HepG2 (cell line): ENCODE data around the gene PLS1. TPM values are rescaled to one million over a fixed set of nuclear protein-coding genes. Genes with fewer than 3 reads are reported as not detected.

Source experiments
- ATAC-seq: fragments of 200-7000 bp; cut with Tn5 transposase; 3 replicates; pipeline ENCODE4 v1.9.1; 2020; ENCODE audit warnings: mild to moderate bottlenecking, moderate library complexity
- BruUV-seq: library from RNA; stranded (reverse); fragments of 400-500 nt; replicated peaks from 2 replicates; lab custom pipeline; 2021; lab: Mats Ljungman, UMichigan
- CTCF ChIA-PET: fragments of 300-600 bp; formaldehyde crosslinking; extraction: SDS; loops from one replicate; lab custom pipeline; 2021; ENCODE audit warnings: low total read pairs, inconsistent platforms, low intra/inter-chr PET ratio; lab: Yijun Ruan, JAX
- POLR2A ChIA-PET: fragments of 350-600 bp; sonication (Branson Sonifier 250); formaldehyde crosslinking; loops from one replicate; lab custom pipeline; 2020; ENCODE audit warnings: antibody characterized with exemption, inconsistent platforms; lab: Yijun Ruan, JAX
- DNase-seq: peaks from one replicate; pipeline ENCODE4 v3.0.0-alpha.2; 2015; ENCODE audit warnings: low spot score
- FAIRE-seq: peaks from 3 replicates; lab custom pipeline; 2011; peaks lifted over from hg19 to GRCh38; lab: Jason Lieb, UNC
- H2AFZ ChIP-seq: one replicate; pipeline ENCODE4 v1.6.1; 2011; ENCODE audit warnings: low read length, inconsistent platforms
- H3K27ac ChIP-seq: fragments of 300-600 bp; 3 replicates; pipeline ENCODE4 v1.8.0; 2011; ENCODE audit warnings: mixed run types, mild to moderate bottlenecking, mixed read lengths, low read length, inconsistent platforms; ENCODE audit not compliant: insufficient read depth; ENCODE audit errors: extremely low read length
- H3K27me3 ChIP-seq, 2 experiments: fragments of 200-600 bp in 1 of 2; 2 replicates in 1 of 2; 3 replicates in 1 of 2; pipeline versions ENCODE4 v1.6.0 to v1.8.0; 2011; ENCODE audit warnings: low read length in 2 of 2, mild to moderate bottlenecking in 2 of 2, moderate library complexity in 2 of 2, inconsistent platforms in 1 of 2; ENCODE audit not compliant: insufficient read depth in 2 of 2, control insufficient read depth in 1 of 2
- H3K36me3 ChIP-seq, 2 experiments: fragments of 200-600 bp in 1 of 2; replicated peaks in 1 of 2; 2 replicates in 1 of 2; 3 replicates in 1 of 2; pipeline versions ENCODE4 v1.5.1 to v1.8.0; 2011; ENCODE audit warnings: low read length in 2 of 2, inconsistent platforms in 1 of 2; ENCODE audit not compliant: insufficient read depth in 2 of 2, control insufficient read depth in 1 of 2
- H3K4me1 ChIP-seq: 2 replicates; pipeline ENCODE4 v1.5.1; 2012; ENCODE audit warnings: low read length, inconsistent platforms; ENCODE audit not compliant: insufficient read depth
- H3K4me2 ChIP-seq: 2 replicates; pipeline ENCODE4 v1.6.0; 2011; ENCODE audit warnings: low read depth, low read length, inconsistent platforms
- H3K4me3 ChIP-seq, 3 experiments: fragments of 200-600 bp in 1 of 3; sonication (generic), shearing (Covaris generic) in 1 of 3; replicated peaks in 1 of 3; 2 replicates each; pipeline ENCODE4 v1.5.1; 2011 to 2016; ENCODE audit warnings: low read length in 3 of 3, inconsistent platforms in 2 of 3, low read depth in 2 of 3, mild to moderate bottlenecking in 2 of 3, control low read depth in 1 of 3, mixed read lengths in 1 of 3; ENCODE audit not compliant: insufficient read depth in 1 of 3
- H3K79me2 ChIP-seq: one replicate; pipeline ENCODE4 v1.6.1; 2011; ENCODE audit warnings: low read length, inconsistent platforms; ENCODE audit not compliant: insufficient read depth
- H3K9ac ChIP-seq: 2 replicates; pipeline ENCODE4 v1.6.0; 2011; ENCODE audit warnings: mild to moderate bottlenecking, low read depth, low read length, inconsistent platforms; ENCODE audit not compliant: insufficient read depth
- H3K9me3 ChIP-seq: 2 replicates; pipeline ENCODE4 v1.5.1; 2012; ENCODE audit warnings: mild to moderate bottlenecking, low read length
- H4K20me1 ChIP-seq: 2 replicates; pipeline ENCODE4 v1.6.0; 2011; ENCODE audit warnings: inconsistent platforms, mild to moderate bottlenecking, low read length, moderate library complexity; ENCODE audit not compliant: insufficient read depth
- FOXJ3 ChIP-seq: sonication (generic); formaldehyde crosslinking; IDR thresholded peaks from 2 replicates; pipeline ENCODE4 v1.4.0; 2020; ENCODE audit warnings: missing genetic modification reagents, mild to moderate bottlenecking, borderline replicate concordance
- HNRNPH1 ChIP-seq: fragments of 200-400 bp; formaldehyde crosslinking; optimal IDR thresholded peaks from 2 replicates; pipeline ENCODE3; 2017; ENCODE audit warnings: mild to moderate bottlenecking, low read depth, low read length
- PCBP1 ChIP-seq: fragments of 200-400 bp; formaldehyde crosslinking; IDR thresholded peaks from 2 replicates; pipeline ENCODE4 v1.6.1; 2017; ENCODE audit warnings: mild to moderate bottlenecking, low read depth, low read length, borderline replicate concordance
- ZNF431 ChIP-seq: sonication (generic); formaldehyde crosslinking; IDR thresholded peaks from 2 replicates; pipeline ENCODE4 v1.9.0; 2022; ENCODE audit warnings: missing genetic modification reagents, low read depth, mild to moderate bottlenecking, borderline replicate concordance
- ZNF550 ChIP-seq: sonication (generic); formaldehyde crosslinking; IDR thresholded peaks from 2 replicates; pipeline ENCODE4 v1.4.0; 2020; ENCODE audit warnings: mild to moderate bottlenecking, missing genetic modification reagents, borderline replicate concordance
- ZNF879 ChIP-seq: sonication (generic); formaldehyde crosslinking; IDR thresholded peaks from 2 replicates; pipeline ENCODE4 v1.8.1; 2023; ENCODE audit warnings: missing genetic modification reagents
- ZSCAN30 ChIP-seq: sonication (generic); formaldehyde crosslinking; IDR thresholded peaks from 2 replicates; pipeline ENCODE4 v1.5.0; 2020; ENCODE audit warnings: mild to moderate bottlenecking, missing genetic modification reagents
- WGBS: methylation state at CpG from one replicate; pipeline ENCODE4 v1.1.6; 2017; ENCODE audit warnings: low lambda C conversion rate; 5-methylcytosine and 5-hydroxymethylcytosine counted together
- in situ Hi-C: cut with HindIII; loops from 2 replicates; pipeline ENCODE4 v1.10.0; 2017; ENCODE audit warnings: low pct_unique_long_range_greater_than_20kb; ENCODE audit not compliant: extremely low pct_ligation_motif_present
- intact Hi-C: fragments of 100-400 bp; cut with micrococcal nuclease; formaldehyde crosslinking; loops from one replicate; pipeline ENCODE4 v1.10.0; 2022; ENCODE audit not compliant: unreplicated experiment
- polyA plus RNA-seq, 8 experiments: library from polyadenylated mRNA; depleted of rRNA in 3 of 8; stranded (reverse) in 7 of 8; unstranded in 1 of 8; fragments of >200 nt; fragmentation: Illumina TruSeq in 4 of 8; extraction: Trizol in 4 of 8; gene quantifications; 2 replicates each; pipeline versions ENCODE4 v1.2.1 to v1.2.3, GENCODE V29; 2011 to 2016; ENCODE audit warnings: low read depth in 4 of 8, missing spikeins in 1 of 8, mixed read lengths in 1 of 8; ENCODE audit not compliant: insufficient read depth in 1 of 8
- total RNA-seq, 5 experiments: library from RNA; depleted of rRNA; stranded (reverse); fragments of >200 nt; fragmentation: Illumina TruSeq; extraction: Trizol; gene quantifications; 2 replicates each; pipeline ENCODE4 v1.2.3, GENCODE V29; 2016; ENCODE audit warnings: low read depth in 1 of 5
- TF ChIP-seq, protein P1 (sequence below): sonication (generic); formaldehyde crosslinking; IDR thresholded peaks from 2 replicates; pipeline ENCODE4 v1.5.0; 2020; ENCODE audit warnings: mild to moderate bottlenecking, missing genetic modification reagents

Gene PLS1
- total and polyA plus RNA-seq, 2 of the 13 experiments (the other 11 are each of a cell fraction or from before 2014, with no cell fraction given), result 11.2 to 21.1 TPM

DNA sequence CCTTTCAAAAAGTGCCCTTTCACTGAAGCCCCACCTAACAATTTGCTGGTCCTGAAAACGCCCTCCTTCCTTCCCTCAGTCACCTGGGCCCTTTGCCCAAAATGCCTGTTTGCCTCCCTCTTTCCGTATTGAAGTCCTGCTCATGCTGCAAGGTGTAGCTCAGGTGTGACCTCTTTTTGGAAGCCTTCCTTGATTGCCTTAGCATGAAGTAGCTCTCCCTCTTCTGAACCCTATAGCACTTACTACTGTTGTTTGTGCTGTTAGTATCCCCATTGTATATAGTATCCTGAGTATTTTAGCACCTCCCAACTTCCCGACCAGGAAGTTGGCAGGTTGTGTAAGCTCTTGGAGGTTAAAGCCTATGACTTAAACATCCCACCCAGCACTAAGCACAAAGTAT is 1.7 kb downstream of the PLS1 start:
- H3K9me3 ChIP-seq, result no peaks in the 10 kb centered on the region
- peak overlapping the region; percentile 77; the same call in 1 of the 2 replicates for H3K9ac ChIP-seq
- peak overlapping the region; percentile 2 to 83 (median 80); a peak in 5 of 6 replicates for H3K4me3 ChIP-seq
- no peak overlapping the region for H3K27ac ChIP-seq
- peaks cover 20% of the 10 kb centered on the region for H3K79me2 ChIP-seq
- POLR2A ChIA-PET, result interaction anchor here (1.6 kb wide), 1 partner anchor 19 kb away, joined by 3 read pairs; the partner anchor contains the start of gene ATR
- H3K36me3 ChIP-seq, result no peaks in the 10 kb centered on the region
- DNase-seq (no peak), FAIRE-seq (no peak), ATAC-seq (no peak)
- intact Hi-C loops, result loop anchor here (2.0 kb wide), 2 partner anchors 67 to 127 kb away; partner anchors contain the start of gene TRPC1
- no peak overlapping the region for H2AFZ ChIP-seq
- H4K20me1 ChIP-seq, result no peaks in the 10 kb centered on the region
- TF ChIP-seq ZNF431 (CRISPR knock-in tag) (no peak), PCBP1 (no peak), ZSCAN30 (CRISPR knock-in tag) (no peak), FOXJ3 (no peak), ZNF879 (CRISPR knock-in tag) (no peak), ZNF550 (CRISPR knock-in tag) (no peak), HNRNPH1 (no peak)
- TF ChIP-seq, protein P1, sequence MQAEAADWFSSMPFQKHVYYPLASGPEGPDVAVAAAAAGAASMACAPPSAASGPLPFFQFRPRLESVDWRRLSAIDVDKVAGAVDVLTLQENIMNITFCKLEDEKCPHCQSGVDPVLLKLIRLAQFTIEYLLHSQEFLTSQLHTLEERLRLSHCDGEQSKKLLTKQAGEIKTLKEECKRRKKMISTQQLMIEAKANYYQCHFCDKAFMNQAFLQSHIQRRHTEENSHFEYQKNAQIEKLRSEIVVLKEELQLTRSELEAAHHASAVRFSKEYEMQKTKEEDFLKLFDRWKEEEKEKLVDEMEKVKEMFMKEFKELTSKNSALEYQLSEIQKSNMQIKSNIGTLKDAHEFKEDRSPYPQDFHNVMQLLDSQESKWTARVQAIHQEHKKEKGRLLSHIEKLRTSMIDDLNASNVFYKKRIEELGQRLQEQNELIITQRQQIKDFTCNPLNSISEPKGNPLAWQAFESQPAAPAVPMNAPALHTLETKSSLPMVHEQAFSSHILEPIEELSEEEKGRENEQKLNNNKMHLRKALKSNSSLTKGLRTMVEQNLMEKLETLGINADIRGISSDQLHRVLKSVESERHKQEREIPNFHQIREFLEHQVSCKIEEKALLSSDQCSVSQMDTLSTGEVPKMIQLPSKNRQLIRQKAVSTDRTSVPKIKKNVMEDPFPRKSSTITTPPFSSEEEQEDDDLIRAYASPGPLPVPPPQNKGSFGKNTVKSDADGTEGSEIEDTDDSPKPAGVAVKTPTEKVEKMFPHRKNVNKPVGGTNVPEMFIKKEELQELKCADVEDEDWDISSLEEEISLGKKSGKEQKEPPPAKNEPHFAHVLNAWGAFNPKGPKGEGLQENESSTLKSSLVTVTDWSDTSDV (CRISPR knock-in tag), result no peak
- WGBS, result 48% methylated on average over 3 of the region's 3 CpGs
- H3K27me3 ChIP-seq, result no peaks in the 10 kb centered on the region; a peak in 1 of 5 replicates
- in situ Hi-C loops, result no loop called here
- BruUV-seq, result no TSS peak
- peaks cover 29% of the 10 kb centered on the region for H3K4me1 ChIP-seq
- H3K4me2 ChIP-seq, result peak overlapping the region; percentile 87
- CTCF ChIA-PET, result no interaction called here
